Naive thymus-derived CD4-positive, alpha-beta T cell (primary cell): ENCODE measurements around the gene RHOBTB3. TPM values are rescaled to one million over a fixed set of nuclear protein-coding genes. Genes with fewer than 3 reads are reported as not detected.
"Not testable (repeated sequence)": the region's sequence is repeated elsewhere in the genome, so short reads cannot be mapped to it uniquely, and the experiment has no call there.

Source experiments
- ATAC-seq: fragments of 150-1000 bp; cut with Tn5 transposase; 2 replicates; pipeline ENCODE4 v1.10.0; 2021; ENCODE audit warnings: mild to moderate bottlenecking, moderate library complexity
- CTCF ChIA-PET: fragments of 350-600 bp; sonication (Branson Sonifier 250); formaldehyde crosslinking; loops from one replicate; lab custom pipeline; 2021; ENCODE audit warnings: antibody characterized with exemption; lab: Charles Lee
- POLR2A ChIA-PET: fragments of 350-600 bp; sonication (Branson Sonifier 250); formaldehyde crosslinking; loops from one replicate; lab custom pipeline; 2021; ENCODE audit warnings: antibody characterized with exemption, inconsistent platforms; lab: Charles Lee
- DNase-seq, 9 donors: peaks; one replicate each; pipeline versions ENCODE4 v3.0.0 to v3.0.0-alpha.2; 2020 to 2022; ENCODE audit warnings: mixed read lengths in 1 of 9
- H3K27ac ChIP-seq: one replicate; pipeline ENCODE4 v1.7.0; 2013; ENCODE audit warnings: mild to moderate bottlenecking, low read depth, low read length, moderate library complexity
- H3K27me3 ChIP-seq, 2 donors: one replicate each; pipeline ENCODE4 v1.7.0; 2013; ENCODE audit warnings: low read length in 2 of 2, mild to moderate bottlenecking in 2 of 2, moderate library complexity in 2 of 2; ENCODE audit not compliant: control insufficient read depth in 2 of 2, insufficient read depth in 2 of 2
- H3K36me3 ChIP-seq, 3 experiments: 1 replicate in 2 of 3; 2 replicates in 1 of 3; pipeline ENCODE4 v1.7.0; 2013; ENCODE audit warnings: low read length in 3 of 3, mild to moderate bottlenecking in 3 of 3, moderate library complexity in 1 of 3; ENCODE audit not compliant: insufficient read depth in 3 of 3, control insufficient read depth in 2 of 3
- H3K4me1 ChIP-seq, 2 donors: one replicate each; pipeline ENCODE4 v1.7.0; 2013; ENCODE audit warnings: low read length in 2 of 2, mild to moderate bottlenecking in 2 of 2, moderate library complexity in 1 of 2; ENCODE audit not compliant: control insufficient read depth in 2 of 2, insufficient read depth in 2 of 2
- H3K4me3 ChIP-seq: 2 replicates; pipeline ENCODE4 v1.7.0; 2013; ENCODE audit warnings: mild to moderate bottlenecking, low read length
- H3K9me3 ChIP-seq, 3 experiments: 1 replicate in 2 of 3; 2 replicates in 1 of 3; pipeline ENCODE4 v1.7.0; 2013; ENCODE audit warnings: low read length in 3 of 3; ENCODE audit not compliant: control insufficient read depth in 2 of 3
- H3K27ac Mint-ChIP-seq, 9 donors: one replicate each; pipeline ENCODE4 v1.8.0; 2020 to 2022; ENCODE audit warnings: mixed read lengths in 9 of 9, mild to moderate bottlenecking in 8 of 9, moderate library complexity in 5 of 9, inconsistent platforms in 2 of 9
- H3K27me3 Mint-ChIP-seq, 5 donors: one replicate each; pipeline ENCODE4 v1.8.0; 2021 to 2022; ENCODE audit warnings: mixed read lengths in 5 of 5, mild to moderate bottlenecking in 1 of 5
- H3K36me3 Mint-ChIP-seq, 5 donors: one replicate each; pipeline ENCODE4 v1.8.0; 2020 to 2022; ENCODE audit warnings: mixed read lengths in 5 of 5, mild to moderate bottlenecking in 3 of 5, inconsistent platforms in 1 of 5
- H3K4me1 Mint-ChIP-seq, 7 donors: one replicate each; pipeline ENCODE4 v1.8.0; 2020 to 2022; ENCODE audit warnings: mixed read lengths in 7 of 7, mild to moderate bottlenecking in 3 of 7, inconsistent platforms in 1 of 7
- H3K4me3 Mint-ChIP-seq, 10 donors: one replicate each; pipeline ENCODE4 v1.8.0; 2020 to 2022; ENCODE audit warnings: mild to moderate bottlenecking in 10 of 10, mixed read lengths in 10 of 10, moderate library complexity in 6 of 10, inconsistent platforms in 2 of 10
- H3K9me3 Mint-ChIP-seq, 11 donors: one replicate each; pipeline ENCODE4 v1.8.0; 2020 to 2022; ENCODE audit warnings: mixed read lengths in 11 of 11, mild to moderate bottlenecking in 4 of 11, inconsistent platforms in 1 of 11, moderate library complexity in 1 of 11
- intact Hi-C, 2 donors: fragments of 100-400 bp; cut with micrococcal nuclease; formaldehyde crosslinking; loops; one replicate each; pipeline ENCODE4 v1.15.1; 2023
- polyA plus RNA-seq, 2 donors: library from polyadenylated mRNA; unstranded; fragments of 300-500 nt; fragmentation: Illumina TruSeq; gene quantifications; one replicate each; pipeline ENCODE4 v1.2.3, GENCODE V29; 2021
- total RNA-seq, 6 experiments: library from RNA in 5 of 6; stranded (reverse) in 5 of 6; gene quantifications; 1 replicate in 5 of 6; 2 replicates in 1 of 6; pipeline ENCODE4 v1.2.3 and lab custom pipeline; 2021 to 2026

The RHOBTB3 gene
- total and polyA plus RNA-seq, 7 experiments from 2014 or later, result 0.24 to 9.6 (median 4.6) TPM

DNA sequence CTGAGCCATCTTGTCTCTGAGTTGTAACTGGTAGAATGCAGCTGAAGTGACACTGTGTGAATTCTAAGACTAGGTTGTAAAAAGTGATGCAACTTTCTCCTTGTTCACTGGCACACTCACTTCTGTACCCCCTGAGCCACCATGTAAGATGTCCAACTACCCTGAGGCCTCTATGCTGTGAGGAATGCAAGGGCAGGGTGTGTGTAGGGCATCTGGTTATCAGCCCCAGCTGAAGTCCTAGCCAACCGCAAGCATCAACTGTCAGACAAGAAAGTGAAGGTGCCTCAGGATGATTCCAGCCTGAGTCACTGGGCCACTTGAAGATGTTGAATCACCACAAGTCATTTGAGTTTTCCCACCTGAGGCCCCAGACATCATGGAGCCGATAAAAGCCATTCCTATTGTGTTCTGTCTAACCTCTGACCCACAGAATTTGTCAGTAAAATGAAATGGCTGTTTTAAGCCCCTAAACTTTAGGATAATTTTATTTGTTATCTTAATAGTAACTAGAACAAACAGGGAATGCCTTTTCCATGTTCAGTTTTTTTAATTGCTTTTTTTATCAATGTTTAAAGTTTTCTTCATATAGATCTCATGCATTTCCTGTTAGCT lies 18.7 kb upstream of the RHOBTB3 start:
- Histone ChIP-seq H3K4me3 (no peak overlapping the region), H3K9me3 (no peaks in the 10 kb centered on the region), H3K27me3 (no peaks in the 10 kb centered on the region), H3K27ac (no peak overlapping the region), H3K4me1 (peaks cover 0 to 6% of the 10 kb centered on the region in 2 donors), H3K36me3 (no peaks in the 10 kb centered on the region)
- Mint-ChIP-seq H3K27ac (peak overlapping the region in 1 of 9 donors; percentile 10), H3K9me3 (no peaks in the 10 kb centered on the region), H3K4me1 (peaks cover 0 to 19% (median 6%) of the 10 kb centered on the region in 7 donors), H3K27me3 (peaks cover 0 to 33% (median 0%) of the 10 kb centered on the region in 5 donors), H3K4me3 (no peak overlapping the region), H3K36me3 (peaks cover 0 to 4% (median 0%) of the 10 kb centered on the region in 5 donors)
- ATAC-seq, result no peak
- intact Hi-C loops, result no loop called here
- CTCF ChIA-PET, result no interaction called here
- POLR2A ChIA-PET, result interaction anchor here (1.0 kb wide), 1 partner anchor 11 kb away, joined by 3 read pairs; no protein-coding TSS in a partner anchor
- no peak for DNase-seq

DNA sequence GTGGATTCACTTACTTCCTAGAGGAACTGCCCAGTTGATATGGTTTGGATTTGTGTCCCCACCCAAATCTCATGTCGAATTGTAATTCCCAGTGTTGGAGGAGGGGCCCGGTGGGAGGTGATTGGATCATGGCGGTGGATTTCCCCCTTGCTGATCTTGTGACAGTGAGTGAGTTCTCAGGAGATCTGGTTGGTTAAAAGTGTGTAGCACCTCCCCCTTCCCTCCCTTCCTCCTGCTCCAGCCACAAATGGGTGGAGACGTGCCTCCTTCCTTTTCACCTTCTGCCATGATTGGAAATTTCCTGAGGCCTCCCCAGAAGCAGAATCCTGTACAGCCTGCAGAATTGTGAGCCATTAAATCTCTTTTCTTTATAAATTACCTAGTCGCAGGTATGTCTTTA lies 17.9 kb upstream of the RHOBTB3 start:
- Mint-ChIP-seq H3K27me3 (peaks cover 0 to 31% (median 0%) of the 10 kb centered on the region in 5 donors), H3K4me1 (peaks cover 0 to 19% (median 6%) of the 10 kb centered on the region in 7 donors)
- H3K27me3 ChIP-seq, H3K4me3 Mint-ChIP-seq, H3K4me3 ChIP-seq, H3K27ac Mint-ChIP-seq, CTCF ChIA-PET, H3K36me3 Mint-ChIP-seq, intact Hi-C loops, ATAC-seq, H3K27ac ChIP-seq, H3K9me3 Mint-ChIP-seq, DNase-seq, POLR2A ChIA-PET, H3K36me3 ChIP-seq, H3K9me3 ChIP-seq: not testable (repeated sequence)
- H3K4me1 ChIP-seq, result peaks cover 3 to 14% of the 10 kb centered on the region in 2 donors

DNA sequence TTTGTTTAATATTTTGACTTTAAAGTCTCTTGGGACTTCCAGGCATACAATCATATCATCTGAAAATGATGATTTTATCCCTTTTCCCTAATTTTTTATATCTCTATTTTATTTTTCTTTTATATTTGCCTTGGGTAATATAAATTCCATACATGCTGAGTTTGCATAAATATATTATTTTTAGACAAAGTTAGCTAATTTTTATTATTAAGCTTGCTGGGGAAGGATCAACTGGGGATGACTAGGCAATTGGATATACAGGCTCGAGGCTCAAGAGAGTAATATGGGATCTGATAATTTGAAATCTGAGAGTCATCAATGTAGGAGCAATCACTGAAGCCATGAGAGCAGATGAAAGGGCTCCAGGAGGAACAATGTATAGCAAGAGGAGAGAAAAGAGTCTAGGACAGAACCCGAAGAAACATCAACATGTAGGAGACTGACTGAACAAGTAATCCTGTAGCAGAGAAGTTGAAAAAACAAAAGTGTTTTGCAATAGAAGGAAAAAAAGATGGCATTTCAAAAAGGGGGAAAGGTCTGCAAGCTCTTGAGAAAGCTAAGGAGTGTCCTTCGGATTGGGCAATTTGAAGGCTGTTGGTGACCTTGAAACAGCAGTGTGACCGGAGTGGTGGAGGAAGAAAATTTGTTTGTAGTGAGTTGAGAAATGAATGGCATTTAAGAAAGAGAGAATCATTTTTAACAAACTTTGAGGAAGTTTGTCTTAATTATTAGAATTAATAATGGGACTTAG lies 17.0 kb upstream of the RHOBTB3 start:
- H3K36me3 ChIP-seq, result no peaks in the 10 kb centered on the region
- no peak for ATAC-seq
- no peaks in the 10 kb centered on the region for H3K9me3 ChIP-seq
- intact Hi-C loops, result no loop called here
- Mint-ChIP-seq H3K27me3 (peaks cover 0 to 26% (median 0%) of the 10 kb centered on the region in 5 donors), H3K4me1 (peaks cover 0 to 19% (median 6%) of the 10 kb centered on the region in 7 donors), H3K36me3 (peaks cover 0 to 4% (median 0%) of the 10 kb centered on the region in 5 donors), H3K9me3 (no peaks in the 10 kb centered on the region), H3K4me3 (no peak overlapping the region), H3K27ac (no peak overlapping the region)
- H3K27me3 ChIP-seq, result no peaks in the 10 kb centered on the region
- CTCF ChIA-PET, result no interaction called here
- POLR2A ChIA-PET, result no interaction called here
- H3K27ac ChIP-seq, result no peak overlapping the region
- peaks cover 9 to 22% of the 10 kb centered on the region in 2 donors for H3K4me1 ChIP-seq
- no peak for DNase-seq
- H3K4me3 ChIP-seq, result no peak overlapping the region

DNA sequence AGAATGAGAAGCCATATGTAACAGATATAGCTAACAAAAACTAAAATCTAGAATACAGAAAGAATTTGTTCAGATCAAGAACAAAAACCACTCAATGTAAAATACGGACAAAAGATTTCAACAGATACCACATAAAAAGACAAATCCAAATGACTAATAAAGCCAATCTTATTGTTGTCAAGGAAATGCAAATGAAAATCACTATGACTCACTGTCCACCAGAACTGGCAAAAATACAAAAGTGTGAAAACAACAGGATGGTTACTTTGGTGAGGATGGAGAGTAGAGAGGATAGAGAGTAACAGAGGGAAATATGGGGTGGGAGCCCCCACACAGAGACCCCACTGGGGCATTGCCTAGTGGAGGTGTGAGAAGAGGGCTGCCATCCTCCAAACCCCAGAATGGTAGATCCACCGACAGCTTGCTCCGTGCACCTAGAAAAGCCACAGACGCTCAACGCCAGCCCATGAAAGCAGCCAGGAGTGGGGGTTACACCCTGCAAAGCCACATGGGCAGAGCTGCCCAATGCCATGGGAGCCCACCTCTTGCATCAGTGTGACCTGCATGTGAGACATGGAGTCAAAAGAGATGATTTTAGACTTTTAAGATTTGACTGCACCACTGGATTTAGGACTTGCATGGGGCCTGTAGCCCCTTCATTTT lies 15.2 kb upstream of the RHOBTB3 start:
- H3K4me1 Mint-ChIP-seq, result peaks cover 5 to 21% (median 6%) of the 10 kb centered on the region in 7 donors
- H3K36me3 Mint-ChIP-seq, result peaks cover 0 to 4% (median 0%) of the 10 kb centered on the region in 5 donors
- CTCF ChIA-PET, result no interaction called here
- peaks cover 9 to 22% of the 10 kb centered on the region in 2 donors for H3K4me1 ChIP-seq
- H3K27me3 ChIP-seq, result no peaks in the 10 kb centered on the region
- intact Hi-C loops, result loop anchor here in 1 of 2 donors (5.0 kb wide), 2 partner anchors 46 to 54 kb away; no protein-coding TSS in a partner anchor
- no peaks in the 10 kb centered on the region for H3K36me3 ChIP-seq
- H3K27ac Mint-ChIP-seq, result peak overlapping the region in 2 of 9 donors; percentile 5 to 9
- POLR2A ChIA-PET, result interaction anchor here (0.6 kb wide), 1 partner anchor 40 kb away, joined by 3 read pairs; no protein-coding TSS in a partner anchor
- ATAC-seq (no peak), DNase-seq (no peak)
- no peaks in the 10 kb centered on the region for H3K9me3 Mint-ChIP-seq
- peaks cover 0 to 38% (median 0%) of the 10 kb centered on the region in 5 donors for H3K27me3 Mint-ChIP-seq
- H3K27ac ChIP-seq, result no peak overlapping the region
- H3K9me3 ChIP-seq, result no peaks in the 10 kb centered on the region
- no peak overlapping the region for H3K4me3 Mint-ChIP-seq
- H3K4me3 ChIP-seq, result no peak overlapping the region

DNA sequence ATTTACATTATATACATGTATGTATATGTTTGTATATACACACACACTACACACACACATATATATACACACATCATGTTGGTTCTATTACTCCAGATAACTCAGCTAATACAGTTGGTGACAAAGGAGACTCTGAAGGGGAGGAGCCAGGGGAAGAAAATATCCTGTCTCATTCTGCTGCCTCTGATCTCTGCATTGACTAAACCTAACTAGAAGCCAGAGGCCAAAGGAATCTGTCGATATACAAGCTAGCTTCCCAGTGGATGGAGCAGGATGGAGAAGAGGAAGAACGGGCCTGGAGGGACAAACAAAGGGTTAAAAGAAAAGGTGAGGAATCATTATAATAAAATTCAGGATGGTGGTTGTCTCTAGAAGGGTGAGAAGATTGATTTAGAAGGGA lies 13.7 kb upstream of the RHOBTB3 start:
- Histone ChIP-seq H3K9me3 (no peaks in the 10 kb centered on the region), H3K4me1 (peaks cover 9 to 22% of the 10 kb centered on the region in 2 donors), H3K27ac (no peak overlapping the region), H3K4me3 (no peak overlapping the region), H3K27me3 (no peaks in the 10 kb centered on the region), H3K36me3 (no peaks in the 10 kb centered on the region)
- ChIA-PET CTCF (no interaction called here), POLR2A (interaction anchor here (0.7 kb wide), 1 partner anchor 46 kb away, joined by 3 read pairs; no protein-coding TSS in a partner anchor)
- peaks cover 0 to 35% (median 0%) of the 10 kb centered on the region in 5 donors for H3K27me3 Mint-ChIP-seq
- DNase-seq (no peak), ATAC-seq (no peak)
- H3K4me3 Mint-ChIP-seq, result no peak overlapping the region
- H3K9me3 Mint-ChIP-seq, result no peaks in the 10 kb centered on the region
- H3K4me1 Mint-ChIP-seq, result peaks cover 8 to 26% (median 16%) of the 10 kb centered on the region in 7 donors
- H3K36me3 Mint-ChIP-seq, result peaks cover 0 to 4% (median 0%) of the 10 kb centered on the region in 5 donors
- H3K27ac Mint-ChIP-seq, result no peak overlapping the region
- intact Hi-C loops, result loop anchor here in 1 of 2 donors (5.0 kb wide), 2 partner anchors 45 to 55 kb away; no protein-coding TSS in a partner anchor

DNA sequence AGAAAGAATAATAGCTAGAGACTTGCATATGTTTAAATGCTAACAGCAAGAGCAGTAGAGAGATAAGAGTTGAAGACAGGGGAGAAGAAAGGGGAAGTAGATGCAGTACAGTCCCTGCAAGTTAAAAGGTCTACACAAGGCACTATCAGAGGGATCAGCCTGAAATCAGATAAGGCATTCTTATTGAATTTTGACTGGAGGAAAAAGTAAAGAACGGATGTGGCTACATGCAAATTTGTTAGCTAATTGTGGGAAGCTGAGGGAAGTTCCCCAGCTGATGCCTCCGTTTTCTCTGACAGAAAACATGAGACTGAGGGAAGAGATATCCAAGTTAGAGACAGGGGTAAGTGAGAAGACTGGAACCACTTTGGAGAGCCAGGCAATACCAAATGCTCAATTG lies 12.9 kb upstream of the RHOBTB3 start:
- Mint-ChIP-seq H3K4me1 (peaks cover 8 to 29% (median 16%) of the 10 kb centered on the region in 7 donors), H3K27ac (no peak overlapping the region), H3K9me3 (no peaks in the 10 kb centered on the region), H3K27me3 (peaks cover 0 to 34% (median 0%) of the 10 kb centered on the region in 5 donors), H3K4me3 (no peak overlapping the region), H3K36me3 (peaks cover 0 to 4% (median 0%) of the 10 kb centered on the region in 5 donors)
- ATAC-seq (peak; percentile 94), DNase-seq (peak in 6 of 9 donors; percentile 21 to 60 (median 40))
- H3K9me3 ChIP-seq, result no peaks in the 10 kb centered on the region
- H3K27me3 ChIP-seq, result no peaks in the 10 kb centered on the region
- CTCF ChIA-PET, result no interaction called here
- peaks cover 9 to 22% of the 10 kb centered on the region in 2 donors for H3K4me1 ChIP-seq
- POLR2A ChIA-PET, result no interaction called here
- no peak overlapping the region for H3K27ac ChIP-seq
- H3K36me3 ChIP-seq, result no peaks in the 10 kb centered on the region
- intact Hi-C loops, result loop anchor here (1.0 to 5.0 kb wide), 4 partner anchors 44 to 163 kb away; partner anchors contain the start of gene ARSK (in 1 of the 2)
- H3K4me3 ChIP-seq, result no peak overlapping the region
